Trophoblast cell (in vitro differentiated cells and primary cell): Measurements from ENCODE around the gene SMAD3.

ENCODE experiments used
- DNase-seq, 2 donors: peaks; one replicate each; pipeline ENCODE4 v3.0.0-alpha.2; 2016
- H2AFZ ChIP-seq: 2 replicates; pipeline ENCODE4 v1.6.1; 2013; ENCODE audit warnings: low read length, moderate library complexity, mild to moderate bottlenecking; ENCODE audit not compliant: insufficient read depth, poor library complexity
- H2AK5ac ChIP-seq: 2 replicates; pipeline ENCODE4 v1.6.1; 2013; ENCODE audit warnings: mild to moderate bottlenecking, low read length
- H2BK120ac ChIP-seq: 2 replicates; pipeline ENCODE4 v1.6.1; 2013; ENCODE audit warnings: low read length, mild to moderate bottlenecking, moderate library complexity; ENCODE audit not compliant: insufficient read depth, poor library complexity
- H2BK12ac ChIP-seq: 2 replicates; pipeline ENCODE4 v1.6.1; 2013; ENCODE audit warnings: mild to moderate bottlenecking, low read length, moderate library complexity
- H2BK5ac ChIP-seq: 2 replicates; pipeline ENCODE4 v1.6.1; 2013; ENCODE audit warnings: low read length, low read depth, moderate library complexity, mild to moderate bottlenecking; ENCODE audit not compliant: poor library complexity
- H3K14ac ChIP-seq: 2 replicates; pipeline ENCODE4 v1.6.1; 2013; ENCODE audit warnings: mild to moderate bottlenecking, low read length
- H3K18ac ChIP-seq: 2 replicates; pipeline ENCODE4 v1.6.1; 2013; ENCODE audit warnings: mild to moderate bottlenecking, low read length
- H3K23ac ChIP-seq: 2 replicates; pipeline ENCODE4 v1.6.1; 2013; ENCODE audit warnings: low read length
- H3K27ac ChIP-seq: 2 replicates; pipeline ENCODE4 v1.5.1; 2013; ENCODE audit warnings: low read depth, mild to moderate bottlenecking, inconsistent platforms, low read length, moderate library complexity
- H3K27me3 ChIP-seq: 2 replicates; pipeline ENCODE4 v1.6.1; 2013; ENCODE audit warnings: inconsistent platforms, mild to moderate bottlenecking, low read length, moderate library complexity; ENCODE audit not compliant: insufficient read depth
- H3K36me3 ChIP-seq, 2 experiments: 1 replicate in 1 of 2; 2 replicates in 1 of 2; pipeline ENCODE4 v1.6.1; 2013; ENCODE audit warnings: low read length in 2 of 2, mild to moderate bottlenecking in 2 of 2, moderate library complexity in 1 of 2; ENCODE audit not compliant: insufficient read depth in 2 of 2, control insufficient read depth in 1 of 2
- H3K4ac ChIP-seq: 2 replicates; pipeline ENCODE4 v1.6.1; 2013; ENCODE audit warnings: low read depth, mild to moderate bottlenecking, low read length, moderate library complexity
- H3K4me1 ChIP-seq, 2 experiments: 1 replicate in 1 of 2; 2 replicates in 1 of 2; pipeline ENCODE4 v1.6.1; 2013; ENCODE audit warnings: low read length in 2 of 2, mild to moderate bottlenecking in 2 of 2, moderate library complexity in 1 of 2; ENCODE audit not compliant: insufficient read depth in 2 of 2, control insufficient read depth in 1 of 2
- H3K4me2 ChIP-seq: 2 replicates; pipeline ENCODE4 v1.6.1; 2013; ENCODE audit warnings: inconsistent platforms, mild to moderate bottlenecking, low read length, moderate library complexity
- H3K4me3 ChIP-seq: 2 replicates; pipeline ENCODE4 v1.5.1; 2013; ENCODE audit warnings: mild to moderate bottlenecking, low read depth, low read length, inconsistent platforms
- H3K79me1 ChIP-seq: one replicate; pipeline ENCODE4 v1.6.1; 2013; ENCODE audit warnings: low read length
- H3K79me2 ChIP-seq: 2 replicates; pipeline ENCODE4 v1.6.1; 2013; ENCODE audit warnings: low read length, mild to moderate bottlenecking; ENCODE audit not compliant: control insufficient read depth, insufficient read depth, poor library complexity
- H3K9ac ChIP-seq: 2 replicates; pipeline ENCODE4 v1.6.1; 2013; ENCODE audit warnings: mild to moderate bottlenecking, low read length
- H3K9me3 ChIP-seq: 2 replicates; pipeline ENCODE4 v1.6.1; 2013; ENCODE audit warnings: low read depth, mild to moderate bottlenecking, control low read depth, inconsistent platforms, low read length; ENCODE audit not compliant: insufficient read depth
- H4K12ac ChIP-seq: 2 replicates; pipeline ENCODE4 v1.6.1; 2013; ENCODE audit warnings: low read depth, mild to moderate bottlenecking, low read length, moderate library complexity
- H4K8ac ChIP-seq: 2 replicates; pipeline ENCODE4 v1.6.1; 2013; ENCODE audit warnings: low read depth, mild to moderate bottlenecking, low read length, moderate library complexity
- H4K91ac ChIP-seq: one replicate; pipeline ENCODE4 v1.6.1; 2013; ENCODE audit warnings: low read depth, mild to moderate bottlenecking, low read length, moderate library complexity
- WGBS: extraction: QIAGEN DNeasy Blood & Tissue Kit; methylation state at CpG from one replicate; pipeline ENCODE4 v1.1.7; 2013; ENCODE audit warnings: missing lambda C conversion rate; ENCODE audit not compliant: insufficient read length, insufficient coverage; ENCODE audit errors: extremely low coverage; 5-methylcytosine and 5-hydroxymethylcytosine counted together

SMAD3 gene

GRCh38 chr15:67047149-67047661, 18.2 kb upstream of the SMAD3 start:
- H3K9me3 ChIP-seq, result no peaks in the 10 kb centered on the region
- H3K79me2 ChIP-seq, result no peaks in the 10 kb centered on the region
- no peak overlapping the region for H3K4ac ChIP-seq
- H2AFZ ChIP-seq, result no peak overlapping the region
- H2AK5ac ChIP-seq, result no peak overlapping the region
- H3K27ac ChIP-seq, result no peak overlapping the region
- peaks cover 18% of the 10 kb centered on the region for H3K79me1 ChIP-seq
- no peak overlapping the region for H4K8ac ChIP-seq
- no peak overlapping the region for H3K4me2 ChIP-seq
- H4K91ac ChIP-seq, result no peak overlapping the region
- DNase-seq, result no peak
- H3K4me3 ChIP-seq, result peak overlapping the region; percentile 21
- H4K12ac ChIP-seq, result no peak overlapping the region
- no peaks in the 10 kb centered on the region for H3K27me3 ChIP-seq
- H2BK12ac ChIP-seq, result peak overlapping the region; percentile 5
- H3K23ac ChIP-seq, result peak overlapping the region; percentile 71
- H3K14ac ChIP-seq, result no peak overlapping the region
- no peaks in the 10 kb centered on the region for H3K36me3 ChIP-seq
- no peak overlapping the region for H3K18ac ChIP-seq
- peaks cover 18 to 19% of the 10 kb centered on the region in 2 experiments for H3K4me1 ChIP-seq
- no CpG with 5 or more reads among the region's 1 CpG for WGBS
- no peak overlapping the region for H2BK5ac ChIP-seq
- H3K9ac ChIP-seq, result no peak overlapping the region
- H2BK120ac ChIP-seq, result no peak overlapping the region

GRCh38 chr15:67048281-67049279, 16.8 kb upstream of the SMAD3 start:
- no CpG with 5 or more reads among the region's 9 CpGs for WGBS

GRCh38 chr15:67049351-67050044, 15.9 kb upstream of the SMAD3 start:
- no peak overlapping the region for H4K12ac ChIP-seq
- H2BK5ac ChIP-seq, result peak overlapping the region; percentile 69
- no peaks in the 10 kb centered on the region for H3K9me3 ChIP-seq
- H4K91ac ChIP-seq, result peak overlapping the region; percentile 87
- H3K18ac ChIP-seq, result no peak overlapping the region
- no peak overlapping the region for H3K14ac ChIP-seq
- H2BK120ac ChIP-seq, result peak overlapping the region; percentile 77
- no peaks in the 10 kb centered on the region for H3K27me3 ChIP-seq
- no peak overlapping the region for H4K8ac ChIP-seq
- H3K9ac ChIP-seq, result no peak overlapping the region
- no peak overlapping the region for H3K4ac ChIP-seq
- H2BK12ac ChIP-seq, result no peak overlapping the region
- no CpG with 5 or more reads among the region's 6 CpGs for WGBS
- no peak overlapping the region for H2AFZ ChIP-seq
- H3K79me1 ChIP-seq, result peaks cover 14% of the 10 kb centered on the region
- H3K4me2 ChIP-seq, result no peak overlapping the region
- H3K27ac ChIP-seq, result peak overlapping the region; percentile 83
- peaks cover 12 to 14% of the 10 kb centered on the region in 2 experiments for H3K4me1 ChIP-seq
- DNase-seq, result peak; percentile 93 to 95
- H2AK5ac ChIP-seq, result no peak overlapping the region
- H3K4me3 ChIP-seq, result no peak overlapping the region
- H3K23ac ChIP-seq, result no peak overlapping the region
- no peaks in the 10 kb centered on the region for H3K79me2 ChIP-seq
- no peaks in the 10 kb centered on the region for H3K36me3 ChIP-seq

More at GRCh38 chr15:67048281-67049279, 16.8 kb upstream of the SMAD3 start:
- no peaks in the 10 kb centered on the region for H3K27me3 ChIP-seq
- H3K4me1 ChIP-seq, result peaks cover 18 to 19% of the 10 kb centered on the region in 2 experiments
- no peaks in the 10 kb centered on the region for H3K36me3 ChIP-seq
- no peak overlapping the region for H3K4me2 ChIP-seq
- H3K79me2 ChIP-seq, result no peaks in the 10 kb centered on the region
- H3K4ac ChIP-seq, result no peak overlapping the region
- H3K27ac ChIP-seq, result peak overlapping the region; percentile 83
- H2AFZ ChIP-seq, result no peak overlapping the region
- peak overlapping the region; percentile 69 for H2BK5ac ChIP-seq
- H3K18ac ChIP-seq, result peak overlapping the region; percentile 8
- H4K91ac ChIP-seq, result peak overlapping the region; percentile 87
- no peak overlapping the region for H4K12ac ChIP-seq
- peak overlapping the region; percentile 40 for H4K8ac ChIP-seq
- H2BK12ac ChIP-seq, result peak overlapping the region; percentile 55
- peaks cover 18% of the 10 kb centered on the region for H3K79me1 ChIP-seq
- H2BK120ac ChIP-seq, result peak overlapping the region; percentile 77
- no peak overlapping the region for H3K23ac ChIP-seq
- H3K4me3 ChIP-seq, result no peak overlapping the region
- H2AK5ac ChIP-seq, result peak overlapping the region; percentile 4
- H3K9ac ChIP-seq, result no peak overlapping the region
- H3K14ac ChIP-seq, result peak overlapping the region; percentile 47
- DNase-seq, result peak; percentile 91 to 95
- no peaks in the 10 kb centered on the region for H3K9me3 ChIP-seq

GRCh38 chr15:67050062-67050461, 15.3 kb upstream of the SMAD3 start:
- H3K27ac ChIP-seq, result peak overlapping the region; percentile 1
- WGBS, result no CpG with 5 or more reads among the region's 3 CpGs
- no peak overlapping the region for H4K8ac ChIP-seq
- DNase-seq, result peak; percentile 63 to 91
- no peaks in the 10 kb centered on the region for H3K36me3 ChIP-seq
- H2BK120ac ChIP-seq, result peak overlapping the region; percentile 28
- no peak overlapping the region for H3K4ac ChIP-seq
- peaks cover 12 to 14% of the 10 kb centered on the region in 2 experiments for H3K4me1 ChIP-seq
- peak overlapping the region; percentile 23 for H2BK5ac ChIP-seq
- H3K79me1 ChIP-seq, result peaks cover 14% of the 10 kb centered on the region
- H4K91ac ChIP-seq, result peak overlapping the region; percentile 9
- no peak overlapping the region for H3K23ac ChIP-seq
- H3K9ac ChIP-seq, result no peak overlapping the region
- no peaks in the 10 kb centered on the region for H3K9me3 ChIP-seq
- H3K27me3 ChIP-seq, result no peaks in the 10 kb centered on the region
- H4K12ac ChIP-seq, result no peak overlapping the region
- no peaks in the 10 kb centered on the region for H3K79me2 ChIP-seq
- H2AFZ ChIP-seq, result no peak overlapping the region
- H3K4me2 ChIP-seq, result no peak overlapping the region
- no peak overlapping the region for H3K4me3 ChIP-seq
- no peak overlapping the region for H2AK5ac ChIP-seq
- H3K14ac ChIP-seq, result no peak overlapping the region
- peak overlapping the region; percentile 30 for H3K18ac ChIP-seq
- peak overlapping the region; percentile 41 for H2BK12ac ChIP-seq
